ENCODE data around the gene PTPRN2. TPM values are rescaled to one million over a fixed set of nuclear protein-coding genes. Genes with fewer than 3 reads are reported as not detected.

Gene PTPRN2
- total and polyA plus RNA-seq, 2 of the 8 experiments (the other 6 are each of a cell fraction or from before 2014, with no cell fraction given): 2.6 to 4.5 TPM

DNA sequence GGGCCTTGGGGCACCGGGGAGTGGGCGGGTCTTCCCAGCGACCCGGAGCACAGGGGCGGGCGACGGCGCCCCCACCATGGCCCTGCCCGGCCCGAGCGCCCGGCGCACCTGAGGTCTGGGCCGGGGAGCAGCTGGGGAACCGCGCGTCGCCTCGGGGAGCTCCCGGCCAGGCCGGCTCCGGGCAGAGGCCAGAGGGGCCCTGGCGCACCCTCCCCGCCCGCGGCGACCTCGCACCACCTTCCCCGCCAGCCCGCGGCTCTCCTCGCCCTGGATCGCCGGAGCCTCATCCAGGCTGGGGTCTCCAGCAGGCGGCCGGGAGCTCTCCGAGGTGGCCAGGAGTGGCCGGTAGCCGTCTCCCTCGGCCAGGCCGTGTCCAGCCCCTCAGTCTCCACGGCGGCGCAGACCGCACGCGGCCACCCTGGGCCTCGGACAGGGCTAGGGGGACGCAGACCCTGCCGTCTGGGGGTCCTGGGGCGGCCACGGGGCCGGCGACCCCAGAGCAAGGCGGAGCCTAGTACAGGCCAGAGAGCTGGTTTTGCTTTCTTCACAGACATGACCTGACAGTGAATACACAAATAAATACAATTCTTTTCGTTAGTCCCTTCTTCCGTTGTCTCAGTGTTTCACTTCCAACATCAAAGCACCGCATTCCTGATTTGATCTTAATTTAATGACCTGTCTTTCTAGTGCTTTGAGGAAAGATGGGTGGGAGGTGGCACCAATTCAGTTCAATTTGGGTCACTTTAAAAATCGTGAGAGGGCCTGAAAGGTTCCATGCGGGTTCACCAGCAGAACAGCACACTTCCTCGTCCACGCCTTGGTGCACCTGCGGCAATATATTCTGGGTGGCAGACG is 893.9 kb downstream of the PTPRN2 start:
- Histone ChIP-seq H3K27ac (ENCODE audit: low read depth, low read length) (no peak overlapping the region), H3K23me2 (ENCODE audit: low read depth, low read length) (peaks cover 23% of the 10 kb centered on the region; the same call in 1 of the 2 replicates), H3K14ac (ENCODE audit: insufficient read length) (no peak overlapping the region), H2BK12ac (ENCODE audit: low read depth, low read length) (no peak overlapping the region), H2BK120ac (replicated peaks; ENCODE audit: low read depth, low read length) (no peak overlapping the region), H2BK5ac (ENCODE audit: low read depth, low read length) (no peak overlapping the region), H2AFZ (ENCODE audit: low read length) (no peak overlapping the region), H3K23ac (ENCODE audit: insufficient read length) (no peak overlapping the region), H3K79me1 (ENCODE audit: low read depth, low read length) (no peaks in the 10 kb centered on the region), H3K4me1 (replicated peaks in 1 of 4; ENCODE audit: control insufficient read depth in 3 of 4, insufficient read depth in 4 of 4, low read length in 3 of 4) (peaks cover 0 to 30% (median 17%) of the 10 kb centered on the region in 4 experiments; a peak in 6 of 7 replicates), H3K79me2 (ENCODE audit: control insufficient read depth in 1 of 2, insufficient read depth in 2 of 2, low read length in 2 of 2) (no peaks in the 10 kb centered on the region), H3K36me3 (ENCODE audit: control insufficient read depth in 2 of 4, insufficient read depth in 4 of 4, low read length in 3 of 4) (no peaks in the 10 kb centered on the region), H3K4me2 (ENCODE audit: insufficient read depth in 1 of 2, low read depth in 2 of 2, low read length in 2 of 2) (peak overlapping the region; percentile 89 to 96), H4K8ac (ENCODE audit: extremely low read depth, insufficient read depth, low read length) (no peak overlapping the region), H3K9ac (replicated peaks in 1 of 4; ENCODE audit: extremely low read depth in 1 of 4, low read depth in 3 of 4, low read length in 3 of 4) (peak overlapping the region in 1 of 4 experiments; percentile 41; a peak in 1 of 7 replicates), H3K4me3 (ENCODE audit: extremely low read depth in 1 of 4, insufficient read depth in 2 of 4, low read depth in 3 of 4, low read length in 4 of 4) (peak overlapping the region; percentile 10 to 58 (median 26)), H3K18ac (ENCODE audit: extremely low read depth, low read length) (no peak overlapping the region), H2BK15ac (ENCODE audit: low read length) (no peak overlapping the region), H4K91ac (replicated peaks; ENCODE audit: insufficient read length, low read length) (no peak overlapping the region), H3K9me3 (ENCODE audit: insufficient read depth in 2 of 2, low read depth in 1 of 2, low read length in 1 of 2) (peaks cover 0 to 2% of the 10 kb centered on the region in 2 experiments; a peak in 2 of 4 replicates), H4K20me1 (replicated peaks in 1 of 2; ENCODE audit: control insufficient read depth in 1 of 2, insufficient read depth in 2 of 2, low read length in 2 of 2) (peaks cover 4 to 7% of the 10 kb centered on the region in 2 experiments), H2AK5ac (ENCODE audit: low read depth, low read length) (no peak overlapping the region), H4K5ac (ENCODE audit: insufficient read length, low read depth, low read length) (no peak overlapping the region), H3K56ac (replicated peaks; ENCODE audit: insufficient read length, low read depth, low read length) (no peak overlapping the region), H2BK20ac (ENCODE audit: low read length) (no peak overlapping the region), H3K4ac (replicated peaks; ENCODE audit: insufficient read length, low read depth, low read length) (no peak overlapping the region), H3K27me3 (replicated peaks in 1 of 4; ENCODE audit: control insufficient read depth in 3 of 4, extremely low read depth in 1 of 4, insufficient read depth in 3 of 4, low read length in 3 of 4) (peaks cover 50 to 66% (median 57%) of the 10 kb centered on the region in 4 experiments)
- no peak for FAIRE-seq
- POLR2A ChIA-PET (ENCODE audit: partially characterized antibody): interaction anchor here (0.8 to 1.0 kb wide), 3 partner anchors 11 to 128 kb away, joined by 3 read pairs; no protein-coding TSS in a partner anchor
- peak in 1 of 2 experiments; percentile 79 for DNase-seq (ENCODE audit: low read depth in 1 of 2, low spot score in 2 of 2)
- WGBS, 2 experiments (ENCODE audit: extremely low coverage in 1 of 2, insufficient coverage in 1 of 2, insufficient read length in 1 of 2, insufficient replicate concordance in 2 of 2, low coverage in 1 of 2, low lambda C conversion rate in 2 of 2, missing lambda C conversion rate in 1 of 2): 8% methylated on average over 32 of the region's 64 CpGs; no CpG with 5 or more reads in 1 of the 2 experiments
- CTCF ChIA-PET (ENCODE audit: partially characterized antibody): interaction anchor here (0.7 to 1.2 kb wide), 3 partner anchors 61 to 183 kb away, joined by 3 to 4 read pairs (median 3); no protein-coding TSS in a partner anchor
- TF ChIP-seq CBX8 (IDR thresholded peaks at IDR 0.05; ENCODE audit: borderline replicate concordance, low read depth, low read length) (no peak), CTCF (IDR thresholded peaks at IDR 0.05; ENCODE audit: control extremely low read depth in 1 of 3, insufficient read depth in 1 of 3, low read depth in 1 of 3, low read length in 3 of 3) (no peak), RFX5 (IDR thresholded peaks at IDR 0.05; ENCODE audit: borderline replicate concordance, low read depth, low read length) (no peak), RBBP5 (IDR thresholded peaks at IDR 0.05; ENCODE audit: borderline replicate concordance, low read depth, low read length) (no peak), HDAC6 (IDR thresholded peaks at IDR 0.05; ENCODE audit: low read depth, low read length) (no peak), CHD1 (IDR thresholded peaks at IDR 0.05; ENCODE audit: low read depth, low read length) (no peak), TCF12 (IDR thresholded peaks at IDR 0.05; ENCODE audit: low read depth, low read length) (no peak), ASH2L (IDR thresholded peaks at IDR 0.05; ENCODE audit: low read length) (no peak), FOSL1 (IDR thresholded peaks at IDR 0.05; ENCODE audit: insufficient read depth, low read depth, low read length) (no peak)

Data from H1 (cell line).